Inferior parietal cortex (tissue), 1 donor: ENCODE results near the gene SIPA1L3.
"Not testable (repeated sequence)": the region's sequence is repeated elsewhere in the genome, so short reads cannot be mapped to it uniquely, and the experiment has no call there.

ENCODE experiments used
- DNase-seq: peaks from one replicate; pipeline ENCODE4 v3.0.0-alpha.2; 2016; ENCODE audit errors: extremely low spot score

The SIPA1L3 gene

GRCh38 chr19:37906869-37907734 is at the start of gene SIPA1L3:
Gene SIPA1L3 (plus strand): TSS chr19:37907208. CDS start chr19:38081566, 174,358 bp downstream.
- DNase-seq, result peak; percentile 97

- DNase-seq, result no peak
Measured at GRCh38 chr19:37864501-37864900, 42.5 kb upstream of the SIPA1L3 start.

- not testable (repeated sequence) for DNase-seq
Measured at GRCh38 chr19:37865930-37866329, 41.1 kb upstream of the SIPA1L3 start.

GRCh38 chr19:37867831-37868230 is 39.2 kb upstream of the SIPA1L3 start:
- peak; percentile 2 for DNase-seq

GRCh38 chr19:37869766-37870340 is 37.2 kb upstream of the SIPA1L3 start:
- no peak for DNase-seq

- no peak for DNase-seq
Measured at GRCh38 chr19:37872383-37872782, 34.6 kb upstream of the SIPA1L3 start.

GRCh38 chr19:37874784-37875183 is 32.2 kb upstream of the SIPA1L3 start:
- DNase-seq, result no peak

GRCh38 chr19:37876032-37876431 is 31.0 kb upstream of the SIPA1L3 start:
- no peak for DNase-seq

GRCh38 chr19:37877147-37877546 is 29.9 kb upstream of the SIPA1L3 start:
- DNase-seq, result no peak

GRCh38 chr19:37885392-37885791 is 21.6 kb upstream of the SIPA1L3 start:
- DNase-seq, result no peak

GRCh38 chr19:37886571-37886970 is 20.4 kb upstream of the SIPA1L3 start:
- no peak for DNase-seq

- DNase-seq, result no peak
Measured at GRCh38 chr19:37893845-37894575, 13.0 kb upstream of the SIPA1L3 start.

- no peak for DNase-seq
Measured at GRCh38 chr19:37896180-37896579, 10.8 kb upstream of the SIPA1L3 start.

GRCh38 chr19:37899453-37899852 is 7.6 kb upstream of the SIPA1L3 start:
- no peak for DNase-seq

- no peak for DNase-seq
Measured at GRCh38 chr19:37899966-37900365, 7.0 kb upstream of the SIPA1L3 start.

GRCh38 chr19:37902668-37903067 is 4.3 kb upstream of the SIPA1L3 start:
- DNase-seq, result peak; percentile 91

GRCh38 chr19:37903096-37903495 is 3.9 kb upstream of the SIPA1L3 start:
- DNase-seq, result no peak

GRCh38 chr19:37905946-37906868 is 801 bp upstream of the SIPA1L3 start, which contains the start of gene WDR87:
Gene WDR87 (minus strand): TSS chr19:37906594. CDS start chr19:37898239, 8,355 bp downstream.
- peak; percentile 18 for DNase-seq

- DNase-seq, result peak; percentile 23
Measured at GRCh38 chr19:37907735-37908455, 887 bp downstream of the SIPA1L3 start.

- no peak for DNase-seq
Measured at GRCh38 chr19:37909661-37910199, 2.7 kb downstream of the SIPA1L3 start.
